Mammary epithelial cell (primary cell): ENCODE data around the gene TMEM121.
"Not testable (repeated sequence)": the region's sequence is repeated elsewhere in the genome, so short reads cannot be mapped to it uniquely, and the experiment has no call there.

Source experiments
- EZH2 ChIP-seq: IDR thresholded peaks from 2 replicates; pipeline ENCODE4 v1.6.1; 2012; ENCODE audit warnings: low read length, inconsistent platforms, borderline replicate concordance
- TF ChIP-seq, protein P1 (sequence below), 2 donors: IDR thresholded peaks in 1 of 2; conservative IDR thresholded peaks in 1 of 2; 2 replicates each; pipeline ENCODE4 v1.5.1; 2011 to 2012; ENCODE audit warnings: inconsistent platforms in 2 of 2, low read length in 2 of 2, mild to moderate bottlenecking in 2 of 2, control low read depth in 1 of 2, low read depth in 1 of 2; ENCODE audit not compliant: insufficient read depth in 1 of 2; ENCODE audit errors: extremely low read depth in 1 of 2

DNA sequence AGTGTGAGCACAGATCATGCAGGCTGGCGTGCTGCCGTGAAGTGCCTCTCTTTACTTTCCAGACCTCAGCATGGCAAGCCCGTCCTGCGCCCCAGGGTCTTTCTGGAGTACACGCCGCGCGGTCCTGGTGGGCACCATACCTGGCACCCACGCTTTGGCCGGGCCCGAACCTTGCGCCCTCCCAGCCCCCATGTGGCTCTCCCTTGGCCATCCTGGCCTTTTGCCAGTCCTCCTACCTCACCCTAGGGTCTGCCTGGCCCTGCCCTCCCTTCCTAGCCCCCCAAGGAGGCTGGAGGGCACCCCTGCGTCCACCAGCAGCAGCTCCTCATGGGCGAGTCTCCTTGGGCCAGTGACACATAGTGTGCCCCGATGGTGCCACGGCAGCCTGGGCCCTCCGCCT lies 48.0 kb downstream of the TMEM121 start:
- TF ChIP-seq, protein P1, sequence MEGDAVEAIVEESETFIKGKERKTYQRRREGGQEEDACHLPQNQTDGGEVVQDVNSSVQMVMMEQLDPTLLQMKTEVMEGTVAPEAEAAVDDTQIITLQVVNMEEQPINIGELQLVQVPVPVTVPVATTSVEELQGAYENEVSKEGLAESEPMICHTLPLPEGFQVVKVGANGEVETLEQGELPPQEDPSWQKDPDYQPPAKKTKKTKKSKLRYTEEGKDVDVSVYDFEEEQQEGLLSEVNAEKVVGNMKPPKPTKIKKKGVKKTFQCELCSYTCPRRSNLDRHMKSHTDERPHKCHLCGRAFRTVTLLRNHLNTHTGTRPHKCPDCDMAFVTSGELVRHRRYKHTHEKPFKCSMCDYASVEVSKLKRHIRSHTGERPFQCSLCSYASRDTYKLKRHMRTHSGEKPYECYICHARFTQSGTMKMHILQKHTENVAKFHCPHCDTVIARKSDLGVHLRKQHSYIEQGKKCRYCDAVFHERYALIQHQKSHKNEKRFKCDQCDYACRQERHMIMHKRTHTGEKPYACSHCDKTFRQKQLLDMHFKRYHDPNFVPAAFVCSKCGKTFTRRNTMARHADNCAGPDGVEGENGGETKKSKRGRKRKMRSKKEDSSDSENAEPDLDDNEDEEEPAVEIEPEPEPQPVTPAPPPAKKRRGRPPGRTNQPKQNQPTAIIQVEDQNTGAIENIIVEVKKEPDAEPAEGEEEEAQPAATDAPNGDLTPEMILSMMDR (conservative IDR thresholded peaks at IDR 0.05 in 1 of 2, IDR thresholded peaks at IDR 0.05 in 1 of 2; ENCODE audit: extremely low read depth in 1 of 2, insufficient read depth in 1 of 2, low read depth in 1 of 2, low read length in 2 of 2) = not testable (repeated sequence)
- TF ChIP-seq EZH2 = not testable (repeated sequence)
